LNCAP (cell line): Measurements from ENCODE around the gene TWSG1.

Experiments
- CTCF ChIP-seq: fragments of 450-650 bp; IDR thresholded peaks from 2 replicates; pipeline ENCODE4 v1.5.1; 2017; ENCODE audit warnings: mild to moderate bottlenecking

The TWSG1 gene

GRCh38 chr18:9323750-9324445 is 10.7 kb upstream of the TWSG1 start:
- no peak for TF ChIP-seq CTCF

GRCh38 chr18:9325716-9326115 is 8.9 kb upstream of the TWSG1 start:
- no peak for TF ChIP-seq CTCF

- TF ChIP-seq CTCF, result no peak
Measured at GRCh38 chr18:9328776-9329175, 5.8 kb upstream of the TWSG1 start.

- TF ChIP-seq CTCF, result no peak
Measured at GRCh38 chr18:9329471-9329870, 5.1 kb upstream of the TWSG1 start.

- TF ChIP-seq CTCF, result no peak
Measured at GRCh38 chr18:9330419-9330818, 4.2 kb upstream of the TWSG1 start.

GRCh38 chr18:9333441-9334328 is 888 bp upstream of the TWSG1 start:
- TF ChIP-seq CTCF, result no peak

GRCh38 chr18:9334973-9335696 is 562 bp downstream of the TWSG1 start:
- no peak for TF ChIP-seq CTCF
